Mesenchymal stem cell (in vitro differentiated cells and primary cell): ENCODE results near the gene DCBLD1.
A peak's percentile ranks its signal among the peaks of the same experiment; 100 is the strongest.
"Not testable (repeated sequence)": the region's sequence is repeated elsewhere in the genome, so short reads cannot be mapped to it uniquely, and the experiment has no call there.

Experiments
- DNase-seq: peaks from one replicate; pipeline ENCODE4 v3.0.0-alpha.2; 2013
- H2AFZ ChIP-seq: one replicate; pipeline ENCODE4 v1.6.1; 2013; ENCODE audit warnings: low read depth, mild to moderate bottlenecking, control low read depth, inconsistent platforms, low read length, moderate library complexity
- H2AK5ac ChIP-seq: 2 replicates; pipeline ENCODE4 v1.6.1; 2013; ENCODE audit warnings: low read length, moderate library complexity, mild to moderate bottlenecking, inconsistent platforms; ENCODE audit not compliant: severe bottlenecking
- H2BK120ac ChIP-seq: one replicate; pipeline ENCODE4 v1.6.1; 2013; ENCODE audit warnings: low read depth, mild to moderate bottlenecking, inconsistent platforms, low read length, moderate library complexity
- H2BK12ac ChIP-seq, 2 experiments: one replicate each; pipeline ENCODE4 v1.6.1; 2013; ENCODE audit warnings: inconsistent platforms in 2 of 2, low read length in 2 of 2, mild to moderate bottlenecking in 2 of 2, moderate library complexity in 2 of 2, control low read depth in 1 of 2
- H2BK15ac ChIP-seq: one replicate; pipeline ENCODE4 v1.6.1; 2013; ENCODE audit warnings: mild to moderate bottlenecking, low read depth, inconsistent platforms; ENCODE audit not compliant: poor library complexity, severe bottlenecking
- H2BK5ac ChIP-seq: 2 replicates; pipeline ENCODE4 v1.6.1; 2013; ENCODE audit warnings: low read depth, mild to moderate bottlenecking, low read length, control low read depth, inconsistent platforms; ENCODE audit not compliant: poor library complexity, severe bottlenecking
- H3K14ac ChIP-seq, 2 experiments: one replicate each; pipeline ENCODE4 v1.6.1; 2013; ENCODE audit warnings: inconsistent platforms in 2 of 2, low read length in 2 of 2, control low read depth in 1 of 2, mild to moderate bottlenecking in 1 of 2, moderate library complexity in 1 of 2
- H3K18ac ChIP-seq, 2 experiments: one replicate each; pipeline ENCODE4 v1.6.1; 2013; ENCODE audit warnings: inconsistent platforms in 2 of 2, low read length in 2 of 2, control low read depth in 1 of 2, low read depth in 1 of 2, mild to moderate bottlenecking in 1 of 2
- H3K23ac ChIP-seq, 2 experiments: one replicate each; pipeline ENCODE4 v1.6.1; 2013; ENCODE audit warnings: inconsistent platforms in 2 of 2, low read length in 2 of 2, mild to moderate bottlenecking in 2 of 2, moderate library complexity in 2 of 2, control low read depth in 1 of 2
- H3K27ac ChIP-seq: 2 replicates; pipeline ENCODE4 v1.5.1; 2013; ENCODE audit warnings: mild to moderate bottlenecking, moderate library complexity, low read length, control low read depth, inconsistent platforms; ENCODE audit not compliant: poor library complexity, severe bottlenecking
- H3K27me3 ChIP-seq, 2 experiments: 2 replicates each; pipeline versions ENCODE4 v1.6.1 to v1.7.0; 2013; ENCODE audit warnings: low read length in 2 of 2, mild to moderate bottlenecking in 2 of 2, moderate library complexity in 2 of 2, control low read depth in 1 of 2, inconsistent platforms in 1 of 2; ENCODE audit not compliant: control insufficient read depth in 1 of 2, insufficient read depth in 1 of 2
- H3K36me3 ChIP-seq, 2 experiments: 2 replicates each; pipeline versions ENCODE4 v1.6.1 to v1.7.0; 2013; ENCODE audit warnings: low read length in 2 of 2, control low read depth in 1 of 2, inconsistent platforms in 1 of 2, low read depth in 1 of 2, mild to moderate bottlenecking in 1 of 2; ENCODE audit not compliant: insufficient read depth in 2 of 2, control insufficient read depth in 1 of 2
- H3K4ac ChIP-seq, 2 experiments: one replicate each; pipeline ENCODE4 v1.6.1; 2013; ENCODE audit warnings: inconsistent platforms in 2 of 2, low read length in 2 of 2, mild to moderate bottlenecking in 2 of 2, moderate library complexity in 2 of 2, control low read depth in 1 of 2, low read depth in 1 of 2
- H3K4me1 ChIP-seq: 2 replicates; pipeline ENCODE4 v1.6.1; 2013; ENCODE audit warnings: low read depth, low read length, control low read depth; ENCODE audit not compliant: control insufficient read depth, insufficient read depth
- H3K4me2 ChIP-seq: 2 replicates; pipeline ENCODE4 v1.6.1; 2013; ENCODE audit warnings: low read length, mild to moderate bottlenecking, inconsistent platforms; ENCODE audit not compliant: poor library complexity, severe bottlenecking
- H3K4me3 ChIP-seq, 2 experiments: 2 replicates each; pipeline versions ENCODE4 v1.5.1 to v1.7.0; 2013; ENCODE audit warnings: low read length in 2 of 2, mild to moderate bottlenecking in 2 of 2, control low read depth in 1 of 2, low read depth in 1 of 2; ENCODE audit not compliant: insufficient read depth in 1 of 2
- H3K79me1 ChIP-seq: replicated peaks from 2 replicates; pipeline ENCODE4 v1.6.1; 2013; ENCODE audit warnings: mild to moderate bottlenecking, control low read depth, low read length, inconsistent platforms; ENCODE audit not compliant: poor library complexity, severe bottlenecking
- H3K9ac ChIP-seq: 2 replicates; pipeline ENCODE4 v1.7.0; 2013; ENCODE audit warnings: mild to moderate bottlenecking, low read length, moderate library complexity
- H3K9me3 ChIP-seq: 2 replicates; pipeline ENCODE4 v1.7.0; 2013; ENCODE audit warnings: mild to moderate bottlenecking, low read length; ENCODE audit not compliant: control insufficient read depth
- H4K8ac ChIP-seq: one replicate; pipeline ENCODE4 v1.6.1; 2013; ENCODE audit warnings: inconsistent platforms, mild to moderate bottlenecking, low read length, moderate library complexity
- H4K91ac ChIP-seq: one replicate; pipeline ENCODE4 v1.6.1; 2013; ENCODE audit warnings: mild to moderate bottlenecking, low read length, inconsistent platforms
- WGBS: methylation state at CpG from one replicate; pipeline ENCODE4 v1.1.7; 2013; ENCODE audit warnings: mixed read lengths; 5-methylcytosine and 5-hydroxymethylcytosine counted together

The DCBLD1 gene

GRCh38 chr6:117467876-117468275, 14.6 kb upstream of the DCBLD1 start:
- H3K27ac ChIP-seq = no peak overlapping the region
- no peak overlapping the region for H3K18ac ChIP-seq
- no peaks in the 10 kb centered on the region for H3K36me3 ChIP-seq
- no peak overlapping the region for H3K4ac ChIP-seq
- H3K27me3 ChIP-seq = peaks cover 0 to 15% of the 10 kb centered on the region in 2 experiments
- 96% methylated on average over 3 of the region's 4 CpGs for WGBS
- H2BK120ac ChIP-seq = no peak overlapping the region
- H3K79me1 ChIP-seq = no peaks in the 10 kb centered on the region
- no peak overlapping the region for H4K8ac ChIP-seq
- no peak overlapping the region for H4K91ac ChIP-seq
- H2AFZ ChIP-seq = no peak overlapping the region
- no peak for DNase-seq
- H3K9me3 ChIP-seq = no peaks in the 10 kb centered on the region
- no peak overlapping the region for H2BK12ac ChIP-seq
- no peak overlapping the region for H2BK5ac ChIP-seq
- no peak overlapping the region for H3K14ac ChIP-seq
- H3K4me1 ChIP-seq = peaks cover 2% of the 10 kb centered on the region
- no peak overlapping the region for H2AK5ac ChIP-seq
- no peak overlapping the region for H3K23ac ChIP-seq
- H3K4me3 ChIP-seq = no peak overlapping the region
- no peak overlapping the region for H3K9ac ChIP-seq
- H3K4me2 ChIP-seq = no peak overlapping the region
- H2BK15ac ChIP-seq = no peak overlapping the region

GRCh38 chr6:117468527-117468926, 13.9 kb upstream of the DCBLD1 start:
- not testable (repeated sequence) for H4K8ac ChIP-seq, H3K4me1 ChIP-seq, H3K18ac ChIP-seq, DNase-seq, H2AK5ac ChIP-seq, H3K4ac ChIP-seq, H3K79me1 ChIP-seq, H3K9me3 ChIP-seq, H2BK12ac ChIP-seq, H3K9ac ChIP-seq, H3K4me2 ChIP-seq, H3K4me3 ChIP-seq, H2BK15ac ChIP-seq, H3K27ac ChIP-seq, H4K91ac ChIP-seq, H3K23ac ChIP-seq, H3K14ac ChIP-seq, H2BK5ac ChIP-seq, H2BK120ac ChIP-seq, H2AFZ ChIP-seq, H3K36me3 ChIP-seq
- peaks cover 0 to 15% of the 10 kb centered on the region in 2 experiments for H3K27me3 ChIP-seq
- WGBS = 93% methylated on average over 1 of the region's 4 CpGs

GRCh38 chr6:117469356-117469755, 13.1 kb upstream of the DCBLD1 start:
- no peak for DNase-seq
- Histone ChIP-seq H3K4me3 (no peak overlapping the region), H4K8ac (no peak overlapping the region), H2BK12ac (no peak overlapping the region), H3K23ac (no peak overlapping the region), H4K91ac (no peak overlapping the region), H3K18ac (no peak overlapping the region), H2BK5ac (no peak overlapping the region), H3K9me3 (no peaks in the 10 kb centered on the region), H3K14ac (no peak overlapping the region), H3K36me3 (no peaks in the 10 kb centered on the region), H3K4me1 (no peaks in the 10 kb centered on the region), H3K27ac (no peak overlapping the region), H2BK15ac (no peak overlapping the region), H3K27me3 (peaks cover 0 to 15% of the 10 kb centered on the region in 2 experiments), H3K4ac (no peak overlapping the region), H2AFZ (no peak overlapping the region), H3K4me2 (no peak overlapping the region), H3K79me1 (no peaks in the 10 kb centered on the region), H2AK5ac (no peak overlapping the region), H2BK120ac (no peak overlapping the region), H3K9ac (no peak overlapping the region)
- 88% methylated on average over 4 of the region's 4 CpGs for WGBS

- no peak overlapping the region for H3K4me2 ChIP-seq
- no peak overlapping the region for H2AK5ac ChIP-seq
- no peaks in the 10 kb centered on the region for H3K79me1 ChIP-seq
- H4K8ac ChIP-seq = no peak overlapping the region
- no peaks in the 10 kb centered on the region for H3K9me3 ChIP-seq
- no peak overlapping the region for H3K14ac ChIP-seq
- H2BK120ac ChIP-seq = no peak overlapping the region
- no peak overlapping the region for H3K4me3 ChIP-seq
- peaks cover 0 to 15% of the 10 kb centered on the region in 2 experiments for H3K27me3 ChIP-seq
- no peak overlapping the region for H2AFZ ChIP-seq
- H2BK5ac ChIP-seq = no peak overlapping the region
- WGBS = 88% methylated on average over 3 of the region's 3 CpGs
- no peak overlapping the region for H3K27ac ChIP-seq
- H3K4me1 ChIP-seq = no peaks in the 10 kb centered on the region
- no peak overlapping the region for H3K18ac ChIP-seq
- peak overlapping the region in 1 of 2 experiments; percentile 7 for H3K4ac ChIP-seq
- no peak overlapping the region for H2BK12ac ChIP-seq
- no peaks in the 10 kb centered on the region for H3K36me3 ChIP-seq
- no peak overlapping the region for H4K91ac ChIP-seq
- H3K23ac ChIP-seq = no peak overlapping the region
- H3K9ac ChIP-seq = no peak overlapping the region
- DNase-seq = no peak
- H2BK15ac ChIP-seq = no peak overlapping the region
Observed at GRCh38 chr6:117469791-117470190, 12.7 kb upstream of the DCBLD1 start.
